ENCODE results near the gene EIF3B. TPM values are rescaled to one million over a fixed set of nuclear protein-coding genes. Genes with fewer than 3 reads are reported as not detected.

The EIF3B gene
- total and polyA plus RNA-seq, 10 donors, result 78.1 to 150 (median 110) TPM

Small RNA genes within 50 kb of the gene (small RNA-seq; reads per million reads assigned to genes)
- 0 reads per million in 4 donors for gene AC004840.2

Other genes with a start within 250 kb of the EIF3B start
- gene MAD1L1, start 121.9 kb upstream of the EIF3B start, total RNA-seq, result 100 to 1,000 TPM in 1 of 7 donors, 10 to 100 TPM in 6; 47.3 to 104 (median 62.0) TPM
- gene MAD1L1, start 121.9 kb upstream of the EIF3B start, polyA plus RNA-seq, result 100 to 1,000 TPM in 1 of 3 donors, 10 to 100 TPM in 2; 48.8 to 118 (median 75.0) TPM
- 10 to 100 TPM; 19.0 to 24.7 (median 23.3) TPM for gene MRM2, start 112.6 kb upstream of the EIF3B start, total RNA-seq
- 10 to 100 TPM; 24.1 to 35.8 (median 27.2) TPM for gene MRM2, start 112.6 kb upstream of the EIF3B start, polyA plus RNA-seq
- 10 to 100 TPM; 13.7 to 29.4 (median 20.4) TPM for gene NUDT1, start 112.6 kb upstream of the EIF3B start, total RNA-seq
- gene NUDT1, start 112.6 kb upstream of the EIF3B start, polyA plus RNA-seq, result 10 to 100 TPM; 38.2 to 69.3 (median 42.4) TPM
- gene SNX8, start 40.4 kb upstream of the EIF3B start, total RNA-seq, result 100 to 1,000 TPM in 2 of 7 donors, 10 to 100 TPM in 5; 74.0 to 196 (median 93.6) TPM
- gene SNX8, start 40.4 kb upstream of the EIF3B start, polyA plus RNA-seq, result 10 to 100 TPM; 48.8 to 63.8 (median 52.1) TPM
- gene CHST12, start 48.8 kb downstream of the EIF3B start, total RNA-seq, result 10 to 100 TPM; 28.2 to 51.4 (median 33.2) TPM
- gene CHST12, start 48.8 kb downstream of the EIF3B start, polyA plus RNA-seq, result 10 to 100 TPM in 2 of 3 donors, 1 to 10 TPM in 1; 7.7 to 14.4 (median 11.7) TPM
- not detected for gene GRIFIN, start 121.6 kb downstream of the EIF3B start, total RNA-seq
- not detected for gene GRIFIN, start 121.6 kb downstream of the EIF3B start, polyA plus RNA-seq
- gene LFNG, start 164.9 kb downstream of the EIF3B start, total RNA-seq, result 10 to 100 TPM; 33.3 to 47.4 (median 42.3) TPM
- 10 to 100 TPM; 21.2 to 22.4 (median 21.6) TPM for gene LFNG, start 164.9 kb downstream of the EIF3B start, polyA plus RNA-seq
- 10 to 100 TPM; 25.3 to 37.3 (median 32.2) TPM for gene BRAT1, start 200.7 kb downstream of the EIF3B start, total RNA-seq
- gene BRAT1, start 200.7 kb downstream of the EIF3B start, polyA plus RNA-seq, result 10 to 100 TPM; 26.6 to 50.9 (median 48.9) TPM
- gene IQCE, start 204.2 kb downstream of the EIF3B start, total RNA-seq, result 10 to 100 TPM in 6 of 7 donors, 1 to 10 TPM in 1; 7.1 to 17.1 (median 13.2) TPM
- gene IQCE, start 204.2 kb downstream of the EIF3B start, polyA plus RNA-seq, result 1 to 10 TPM; 1.2 to 4.4 (median 2.2) TPM

Data from spleen (tissue), 11 donors.